Ishikawa (cell line): ENCODE data around the gene PRSS22.
A peak's percentile ranks its signal among the peaks of the same experiment; 100 is the strongest.

Source experiments
- CEBPB ChIP-seq: IDR thresholded peaks from 2 replicates; pipeline ENCODE4 v1.6.1; 2012
- CREB1 ChIP-seq: IDR thresholded peaks from 2 replicates; pipeline ENCODE4 v1.6.1; 2012; ENCODE audit warnings: low read depth
- EGR1 ChIP-seq: IDR thresholded peaks from 2 replicates; pipeline ENCODE4 v1.6.1; 2012
- EP300 ChIP-seq: IDR thresholded peaks from 2 replicates; pipeline ENCODE4 v1.6.1; 2012; ENCODE audit warnings: borderline replicate concordance
- FOXM1 ChIP-seq: IDR thresholded peaks from 2 replicates; pipeline ENCODE4 v1.6.1; 2012; ENCODE audit warnings: low read depth, borderline replicate concordance
- MAX ChIP-seq: IDR thresholded peaks from 2 replicates; pipeline ENCODE4 v1.6.1; 2012
- NFIC ChIP-seq: IDR thresholded peaks from 2 replicates; pipeline ENCODE4 v1.6.1; 2012
- RAD21 ChIP-seq: IDR thresholded peaks from 2 replicates; pipeline ENCODE4 v1.6.1; 2012; ENCODE audit warnings: low read depth
- REST ChIP-seq: IDR thresholded peaks from 2 replicates; pipeline ENCODE4 v1.6.1; 2012; ENCODE audit warnings: low read depth, mild to moderate bottlenecking
- TAF1 ChIP-seq: IDR thresholded peaks from 2 replicates; pipeline ENCODE4 v1.6.1; 2012; ENCODE audit warnings: low read depth, mild to moderate bottlenecking
- TCF12 ChIP-seq: IDR thresholded peaks from 2 replicates; pipeline ENCODE4 v1.6.1; 2012; ENCODE audit warnings: low read depth
- TEAD4 ChIP-seq: IDR thresholded peaks from 2 replicates; pipeline ENCODE4 v1.6.1; 2012
- USF1 ChIP-seq: IDR thresholded peaks from 2 replicates; pipeline ENCODE4 v1.6.1; 2012
- YY1 ChIP-seq: IDR thresholded peaks from 2 replicates; pipeline ENCODE4 v1.6.1; 2012; ENCODE audit warnings: low read depth
- ZBTB7A ChIP-seq: IDR thresholded peaks from 2 replicates; pipeline ENCODE4 v1.6.1; 2012; ENCODE audit warnings: low read depth

The PRSS22 gene

DNA sequence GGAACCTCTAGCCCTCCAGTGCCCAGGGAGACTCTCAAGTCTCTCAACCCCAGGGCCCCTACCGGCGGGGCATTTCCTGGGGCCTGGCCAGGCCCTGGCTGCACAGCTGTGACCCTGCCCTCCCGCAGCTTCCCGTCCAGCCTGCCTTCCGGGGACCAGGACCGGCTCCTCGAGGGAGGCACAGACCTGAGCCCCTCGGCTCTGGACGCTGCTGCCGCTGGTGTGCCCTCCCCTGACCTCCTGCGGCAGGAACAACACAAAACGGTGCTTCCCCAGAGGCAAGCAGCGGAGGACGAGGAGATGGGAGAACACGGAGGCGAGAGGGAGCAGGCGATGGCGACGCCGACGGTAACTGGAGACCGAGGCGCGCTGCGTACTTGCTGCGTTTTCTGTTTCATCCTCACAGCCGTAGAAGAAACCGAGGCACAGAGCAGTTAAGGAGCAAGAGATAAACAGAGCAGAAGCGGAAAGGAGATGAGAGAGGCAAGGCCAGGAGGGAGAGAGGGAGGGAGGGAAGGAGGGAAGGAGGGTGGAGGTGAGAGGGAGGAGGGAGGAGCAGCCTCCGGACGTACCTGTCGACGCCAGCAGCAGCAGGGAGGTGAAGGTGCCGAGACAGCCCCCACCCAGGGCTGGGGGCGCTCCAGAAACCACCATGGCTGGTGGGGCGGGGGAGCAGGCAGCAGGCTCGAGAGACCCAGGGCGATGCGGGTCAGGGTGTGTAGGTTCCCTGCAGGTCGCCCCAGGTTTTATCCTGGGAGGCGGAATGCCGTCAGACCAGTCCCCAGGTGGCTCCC is at the start of gene PRSS22:
Gene PRSS22, minus strand, starts transcription at position 720 of the 794 bp plus-strand sequence. Its CDS starts 66 bp downstream, at position 654.
- TF ChIP-seq NFIC = peak; percentile 48; the same call in 1 of the 2 replicates
- TF ChIP-seq REST = no peak
- TF ChIP-seq TCF12 = peak; percentile 85
- TF ChIP-seq TAF1 = no peak
- no peak; the same call in 1 of the 2 replicates for TF ChIP-seq FOXM1
- TF ChIP-seq RAD21 = no peak
- TF ChIP-seq TEAD4 = peak; percentile 96
- peak; percentile 71; the same call in 1 of the 2 replicates for TF ChIP-seq EP300
- TF ChIP-seq USF1 = peak; percentile 36; the same call in 1 of the 2 replicates
- TF ChIP-seq CEBPB = no peak
- TF ChIP-seq CREB1 = no peak; the same call in 1 of the 2 replicates
- no peak; the same call in 1 of the 2 replicates for TF ChIP-seq ZBTB7A
- 0 out of 2 replicates have a peak, but pooled peaks have one; percentile 19 for TF ChIP-seq MAX

- TF ChIP-seq RAD21 = peak; percentile 46
Observed at GRCh38 chr16:2907084-2907753, 49.2 kb upstream of the PRSS22 start.

DNA sequence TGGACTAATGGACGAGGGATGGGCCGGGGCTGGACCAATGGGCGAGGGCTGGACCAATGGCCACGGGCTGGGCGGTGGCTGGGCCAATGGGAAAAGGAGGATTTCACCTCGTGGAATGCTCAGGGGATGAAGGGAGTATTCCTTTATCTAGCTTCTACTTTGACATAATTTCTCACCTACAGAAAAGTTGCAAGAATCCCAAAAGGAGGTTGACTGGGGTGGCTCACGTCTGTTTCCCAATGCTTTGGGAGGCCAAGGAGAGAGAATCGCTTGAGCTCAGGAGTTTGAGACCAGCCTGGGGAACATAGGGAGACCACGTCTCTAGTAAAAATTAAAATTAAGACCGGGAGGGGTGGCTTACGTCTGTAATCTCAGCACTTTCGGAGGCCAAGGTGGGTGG is 48.0 kb upstream of the PRSS22 start:
- TF ChIP-seq MAX (0 out of 2 replicates have a peak, but pooled peaks have one; percentile 24), EP300 (no peak)

DNA sequence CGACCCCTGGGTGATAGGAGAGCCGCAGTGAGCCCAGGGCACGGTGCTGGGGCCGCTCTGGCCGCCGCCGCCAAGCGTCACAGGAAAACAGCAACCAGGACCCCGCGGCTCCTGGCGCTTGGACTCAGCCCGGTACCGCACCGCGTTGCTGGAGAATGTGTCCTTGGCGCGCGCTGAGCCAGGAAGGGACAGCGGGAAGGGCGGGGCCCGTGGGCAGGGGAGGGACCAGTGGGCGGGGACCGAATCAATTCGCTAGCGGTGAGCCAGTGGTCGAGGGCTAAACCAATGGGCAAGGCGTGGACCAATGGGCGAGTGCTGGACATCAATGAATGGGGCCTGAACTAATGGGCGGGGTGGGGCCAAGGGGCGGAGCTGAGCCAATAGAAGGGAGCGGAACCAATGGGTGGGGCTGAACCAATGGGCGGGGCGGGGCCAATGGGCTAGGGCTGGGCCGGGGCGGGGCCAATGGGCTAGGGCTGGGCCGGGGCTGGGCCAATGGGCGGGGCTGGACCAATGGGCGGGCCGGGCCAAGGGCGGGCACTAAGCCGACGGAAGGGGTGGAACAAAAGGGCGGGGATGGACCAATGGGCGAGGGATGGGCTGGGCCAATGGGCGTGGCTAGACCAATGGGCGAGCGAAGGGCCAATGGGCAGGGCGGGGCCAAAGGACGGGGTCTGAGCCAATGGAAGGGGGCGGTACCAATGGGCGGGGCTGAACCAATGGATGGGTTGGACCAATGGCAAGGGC is 47.4 kb upstream of the PRSS22 start:
- TF ChIP-seq TEAD4 = peak; percentile 81
- no peak for TF ChIP-seq FOXM1
- no peak for TF ChIP-seq EGR1
- TF ChIP-seq MAX = peak; percentile 75; the same call in 1 of the 2 replicates
- no peak; the same call in 1 of the 2 replicates for TF ChIP-seq ZBTB7A
- peak; percentile 98 for TF ChIP-seq TAF1
- TF ChIP-seq CREB1 = no peak
- TF ChIP-seq EP300 = no peak
- no peak for TF ChIP-seq USF1
- TF ChIP-seq REST = no peak
- TF ChIP-seq TCF12 = peak; percentile 49; the same call in 1 of the 2 replicates
- peak; percentile 25; the same call in 1 of the 2 replicates for TF ChIP-seq YY1

GRCh38 chr16:2904922-2905240 is 46.9 kb upstream of the PRSS22 start:
- TF ChIP-seq USF1 (no peak), EP300 (no peak), MAX (0 out of 2 replicates have a peak, but pooled peaks have one; percentile 3), NFIC (0 out of 2 replicates have a peak, but pooled peaks have one; percentile 4), TAF1 (no peak), FOXM1 (no peak), RAD21 (no peak), ZBTB7A (peak; percentile 83; the same call in 1 of the 2 replicates)
